ENCODE data around the gene ALDOC. TPM values are rescaled to one million over a fixed set of nuclear protein-coding genes. Genes with fewer than 3 reads are reported as not detected.
"Not testable (repeated sequence)": the region's sequence is repeated elsewhere in the genome, so short reads cannot be mapped to it uniquely, and the experiment has no call there.

The ALDOC gene
- total RNA-seq, 1 donor, result 17.6 TPM

GRCh38 chr17:28615260-28615940 is 38.7 kb upstream of the ALDOC start:
- DNase-seq (ENCODE audit: low read depth), result no peak
- TF ChIP-seq, protein P1, sequence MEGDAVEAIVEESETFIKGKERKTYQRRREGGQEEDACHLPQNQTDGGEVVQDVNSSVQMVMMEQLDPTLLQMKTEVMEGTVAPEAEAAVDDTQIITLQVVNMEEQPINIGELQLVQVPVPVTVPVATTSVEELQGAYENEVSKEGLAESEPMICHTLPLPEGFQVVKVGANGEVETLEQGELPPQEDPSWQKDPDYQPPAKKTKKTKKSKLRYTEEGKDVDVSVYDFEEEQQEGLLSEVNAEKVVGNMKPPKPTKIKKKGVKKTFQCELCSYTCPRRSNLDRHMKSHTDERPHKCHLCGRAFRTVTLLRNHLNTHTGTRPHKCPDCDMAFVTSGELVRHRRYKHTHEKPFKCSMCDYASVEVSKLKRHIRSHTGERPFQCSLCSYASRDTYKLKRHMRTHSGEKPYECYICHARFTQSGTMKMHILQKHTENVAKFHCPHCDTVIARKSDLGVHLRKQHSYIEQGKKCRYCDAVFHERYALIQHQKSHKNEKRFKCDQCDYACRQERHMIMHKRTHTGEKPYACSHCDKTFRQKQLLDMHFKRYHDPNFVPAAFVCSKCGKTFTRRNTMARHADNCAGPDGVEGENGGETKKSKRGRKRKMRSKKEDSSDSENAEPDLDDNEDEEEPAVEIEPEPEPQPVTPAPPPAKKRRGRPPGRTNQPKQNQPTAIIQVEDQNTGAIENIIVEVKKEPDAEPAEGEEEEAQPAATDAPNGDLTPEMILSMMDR (IDR thresholded peaks at IDR 0.05; ENCODE audit: insufficient read depth, low read length), result no peak
- H3K4me3 ChIP-seq (ENCODE audit: low read depth, low read length), result no peak overlapping the region

DNA sequence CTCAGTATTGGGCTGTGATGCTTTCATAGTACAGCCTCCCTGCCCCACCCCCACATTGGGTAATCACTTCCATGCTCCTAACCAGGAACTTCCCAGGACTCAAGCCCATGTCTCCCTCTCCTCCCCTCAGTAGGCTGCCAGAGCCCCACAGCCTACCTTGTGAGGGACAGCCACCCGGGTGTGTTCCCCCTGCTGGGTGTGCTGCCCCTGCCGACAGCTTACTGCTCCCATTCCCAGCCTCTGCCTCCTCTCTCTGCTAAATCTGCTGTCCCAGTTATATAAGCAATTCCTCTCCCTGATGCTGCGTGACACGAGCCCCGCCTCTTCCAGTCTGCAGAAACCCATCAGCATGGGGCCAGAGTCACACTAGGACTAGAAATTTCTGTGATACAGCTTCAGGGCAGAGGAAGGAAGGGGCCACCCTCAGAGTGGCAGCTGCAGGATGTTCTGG is 37.3 kb upstream of the ALDOC start, which contains the start of gene RSKR:
TSS of gene RSKR (minus strand) at position 255 of the 451 bp plus-strand sequence. CDS start at position 231, 24 bp downstream.
- no peak for DNase-seq (ENCODE audit: low read depth)
- TF ChIP-seq, protein P1 (IDR thresholded peaks at IDR 0.05; ENCODE audit: insufficient read depth, low read length), result no peak
- no peak within 1 kb of the TSS for H3K4me3 ChIP-seq (ENCODE audit: low read depth, low read length)

DNA sequence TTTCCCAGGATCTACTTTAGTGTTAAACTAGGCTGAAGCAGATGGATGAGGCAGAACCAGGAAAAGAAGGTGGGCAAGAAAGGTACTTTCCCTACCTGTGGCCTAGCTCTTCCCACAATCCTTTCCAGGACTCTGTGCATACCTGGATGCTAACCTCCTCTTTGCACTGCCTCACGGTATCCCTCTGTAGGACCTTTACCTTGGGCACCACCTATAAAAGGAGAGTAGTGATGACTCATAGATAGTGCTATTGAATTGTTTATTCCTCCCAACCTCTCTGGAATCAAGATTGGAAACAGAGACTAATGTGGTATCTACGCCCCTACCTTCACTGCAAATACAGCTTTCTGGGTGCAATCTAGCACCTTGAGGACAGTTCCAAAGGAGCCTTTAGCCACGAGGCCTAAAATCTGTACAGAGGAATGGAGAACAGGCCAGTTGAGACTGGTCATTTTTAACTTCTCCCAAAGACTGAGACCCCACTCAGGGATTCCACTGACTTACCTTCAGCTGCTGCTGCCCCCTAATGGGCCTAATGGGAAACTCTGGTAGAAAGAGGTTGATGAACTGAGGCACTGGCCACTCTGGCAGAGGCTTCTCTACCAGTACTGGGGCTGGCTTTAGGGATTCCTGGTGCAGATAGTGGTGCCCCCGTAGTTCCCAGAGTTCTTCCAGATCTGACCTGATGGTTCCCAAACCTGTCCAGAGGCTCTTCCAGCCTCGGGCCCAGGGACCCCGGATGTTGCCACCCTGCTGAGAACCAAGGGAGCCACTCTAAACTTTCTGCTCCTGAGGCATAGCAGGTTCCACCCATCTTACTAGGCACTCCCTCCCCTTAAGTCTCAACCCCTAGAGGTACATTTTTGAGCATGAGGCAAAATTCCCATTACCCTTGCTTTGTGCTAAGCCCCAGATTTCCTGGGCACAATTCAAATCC is 36.5 kb upstream of the ALDOC start:
- no peak overlapping the region for H3K4me3 ChIP-seq (ENCODE audit: low read depth, low read length)
- TF ChIP-seq, protein P1 (IDR thresholded peaks at IDR 0.05; ENCODE audit: insufficient read depth, low read length), result peak; percentile 75
- peak; percentile 39 for DNase-seq (ENCODE audit: low read depth)

- no peak for DNase-seq (ENCODE audit: low read depth)
- TF ChIP-seq, protein P1 (IDR thresholded peaks at IDR 0.05; ENCODE audit: insufficient read depth, low read length), result no peak
- H3K4me3 ChIP-seq (ENCODE audit: low read depth, low read length), result no peak overlapping the region
Measured at GRCh38 chr17:28612531-28612930, 35.8 kb upstream of the ALDOC start.

DNA sequence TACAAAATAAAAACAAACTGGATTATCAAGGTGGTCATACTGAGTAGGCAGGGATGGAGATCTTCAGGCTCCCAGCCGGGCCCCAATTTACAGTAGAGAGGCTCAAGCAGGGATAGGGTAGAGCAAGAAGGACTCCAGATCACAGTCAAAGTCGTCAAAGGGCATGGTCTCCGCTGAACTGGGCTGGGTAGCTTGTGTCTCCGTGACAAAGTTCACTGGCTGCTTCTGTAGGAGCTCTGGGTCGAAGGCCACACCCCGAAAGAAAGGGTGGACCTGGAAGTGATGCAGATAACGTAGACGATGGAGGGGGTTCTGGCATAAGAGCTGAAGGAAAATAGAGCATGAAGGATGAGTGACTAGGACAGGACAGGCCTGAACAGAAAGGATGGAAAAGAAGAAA is 33.7 kb upstream of the ALDOC start:
- TF ChIP-seq, protein P1 (IDR thresholded peaks at IDR 0.05; ENCODE audit: insufficient read depth, low read length), result no peak
- H3K4me3 ChIP-seq (ENCODE audit: low read depth, low read length), result no peak overlapping the region
- DNase-seq (ENCODE audit: low read depth), result no peak

- DNase-seq (ENCODE audit: low read depth); H3K4me3 ChIP-seq (ENCODE audit: low read depth, low read length): not testable (repeated sequence)
Measured at GRCh38 chr17:28604031-28604430, 27.3 kb upstream of the ALDOC start.
